DOHH2 (cell line): ENCODE measurements around the gene TXNRD2.

ENCODE experiments used
- EZH2phosphoT487 ChIP-seq: fragments of 200-600 bp; sonication (generic); IDR thresholded peaks from 2 replicates; pipeline ENCODE4 v1.6.1; 2017; ENCODE audit warnings: borderline replicate concordance, mild to moderate bottlenecking, antibody characterized with exemption, low read length, moderate library complexity, mixed read lengths
- TF ChIP-seq, protein P1 (sequence below): fragments of 200-600 bp; sonication (generic); IDR thresholded peaks from one replicate; pipeline ENCODE4 v1.5.1; 2014; ENCODE audit warnings: antibody characterized with exemption, mild to moderate bottlenecking, low read depth, low read length; ENCODE audit not compliant: poor library complexity, severe bottlenecking

GRCh38 chr22:19873960-19874306 lies 67.7 kb downstream of the TXNRD2 start:
- TF ChIP-seq, protein P1, sequence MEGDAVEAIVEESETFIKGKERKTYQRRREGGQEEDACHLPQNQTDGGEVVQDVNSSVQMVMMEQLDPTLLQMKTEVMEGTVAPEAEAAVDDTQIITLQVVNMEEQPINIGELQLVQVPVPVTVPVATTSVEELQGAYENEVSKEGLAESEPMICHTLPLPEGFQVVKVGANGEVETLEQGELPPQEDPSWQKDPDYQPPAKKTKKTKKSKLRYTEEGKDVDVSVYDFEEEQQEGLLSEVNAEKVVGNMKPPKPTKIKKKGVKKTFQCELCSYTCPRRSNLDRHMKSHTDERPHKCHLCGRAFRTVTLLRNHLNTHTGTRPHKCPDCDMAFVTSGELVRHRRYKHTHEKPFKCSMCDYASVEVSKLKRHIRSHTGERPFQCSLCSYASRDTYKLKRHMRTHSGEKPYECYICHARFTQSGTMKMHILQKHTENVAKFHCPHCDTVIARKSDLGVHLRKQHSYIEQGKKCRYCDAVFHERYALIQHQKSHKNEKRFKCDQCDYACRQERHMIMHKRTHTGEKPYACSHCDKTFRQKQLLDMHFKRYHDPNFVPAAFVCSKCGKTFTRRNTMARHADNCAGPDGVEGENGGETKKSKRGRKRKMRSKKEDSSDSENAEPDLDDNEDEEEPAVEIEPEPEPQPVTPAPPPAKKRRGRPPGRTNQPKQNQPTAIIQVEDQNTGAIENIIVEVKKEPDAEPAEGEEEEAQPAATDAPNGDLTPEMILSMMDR, result no peak
- no peak for TF ChIP-seq EZH2phosphoT487
